KMS-11 (cell line): ENCODE data around the gene ZYG11B.

Experiments used
- H2AFZ ChIP-seq: fragments of 200-600 bp; sonication (generic); 2 replicates; pipeline ENCODE4 v1.6.1; 2016; ENCODE audit warnings: antibody characterized with exemption, mixed run types, low read depth
- H3K27ac ChIP-seq: fragments of 200-600 bp; sonication (generic); 2 replicates; pipeline ENCODE4 v1.6.1; 2016; ENCODE audit warnings: mild to moderate bottlenecking, mixed run types
- H3K27me3 ChIP-seq: fragments of 200-600 bp; sonication (generic); 2 replicates; pipeline ENCODE4 v1.6.1; 2017; ENCODE audit warnings: mild to moderate bottlenecking, low read depth, mixed run types, moderate library complexity; ENCODE audit not compliant: insufficient read depth
- H3K36me3 ChIP-seq: fragments of 200-600 bp; sonication (generic); 2 replicates; pipeline ENCODE4 v1.6.1; 2017; ENCODE audit warnings: mild to moderate bottlenecking, mixed run types; ENCODE audit not compliant: insufficient read depth
- H3K4me1 ChIP-seq: fragments of 200-600 bp; sonication (generic); 2 replicates; pipeline ENCODE4 v1.6.1; 2016; ENCODE audit warnings: mild to moderate bottlenecking, low read depth, mixed run types; ENCODE audit not compliant: poor library complexity, severe bottlenecking
- H3K4me2 ChIP-seq: fragments of 200-600 bp; sonication (generic); 2 replicates; pipeline ENCODE4 v1.7.0; 2016; ENCODE audit warnings: mild to moderate bottlenecking, mixed run types
- H3K4me3 ChIP-seq: fragments of 200-600 bp; sonication (generic); IDR thresholded peaks from 2 replicates; pipeline ENCODE4 v1.6.1; 2017; ENCODE audit warnings: low read depth, low read length, mixed read lengths; ENCODE audit not compliant: insufficient read depth
- H3K79me2 ChIP-seq: fragments of 200-600 bp; sonication (generic); 2 replicates; pipeline ENCODE4 v1.6.1; 2016; ENCODE audit warnings: low read depth, mixed run types; ENCODE audit not compliant: insufficient read depth
- H3K9ac ChIP-seq: fragments of 200-600 bp; sonication (generic); 2 replicates; pipeline ENCODE4 v1.6.1; 2016; ENCODE audit warnings: mild to moderate bottlenecking, mixed run types
- H4K20me1 ChIP-seq: fragments of 200-600 bp; sonication (generic); 2 replicates; pipeline ENCODE4 v1.6.1; 2016; ENCODE audit warnings: mild to moderate bottlenecking, mixed run types; ENCODE audit not compliant: insufficient read depth
- TF ChIP-seq, protein P1 (sequence below): fragments of 200-600 bp; sonication (generic); conservative IDR thresholded peaks from 2 replicates; pipeline ENCODE4 v1.6.1; 2017; ENCODE audit warnings: low read depth, mild to moderate bottlenecking, antibody characterized with exemption, low read length, moderate library complexity, mixed read lengths

Gene ZYG11B

DNA sequence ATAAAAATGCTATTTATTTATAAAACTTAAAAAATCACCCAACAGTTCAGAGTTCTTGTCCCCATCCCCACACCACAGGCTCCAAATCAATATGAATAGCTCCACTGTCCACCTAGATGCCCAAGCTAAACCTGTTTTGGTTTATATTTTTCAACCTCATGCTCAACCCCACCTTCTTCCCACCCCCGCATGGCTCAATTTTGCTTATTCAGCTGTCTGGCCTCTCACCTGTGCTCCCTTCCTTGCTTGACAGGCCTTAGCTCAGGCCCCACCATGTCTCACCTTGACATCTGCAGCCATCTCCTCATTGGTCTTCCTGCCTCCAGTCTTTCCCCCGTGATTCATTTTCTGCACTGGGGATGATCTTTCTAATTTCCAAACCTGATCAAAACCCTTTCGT, 45.9 kb upstream of the ZYG11B start:
- Histone ChIP-seq H3K4me1 (no peaks in the 10 kb centered on the region), H3K4me3 (no peak overlapping the region), H3K36me3 (no peaks in the 10 kb centered on the region), H3K4me2 (no peak overlapping the region), H2AFZ (no peak overlapping the region), H3K27ac (no peak overlapping the region), H3K79me2 (no peaks in the 10 kb centered on the region), H3K27me3 (no peaks in the 10 kb centered on the region), H4K20me1 (no peaks in the 10 kb centered on the region), H3K9ac (no peak overlapping the region)
- TF ChIP-seq, protein P1, sequence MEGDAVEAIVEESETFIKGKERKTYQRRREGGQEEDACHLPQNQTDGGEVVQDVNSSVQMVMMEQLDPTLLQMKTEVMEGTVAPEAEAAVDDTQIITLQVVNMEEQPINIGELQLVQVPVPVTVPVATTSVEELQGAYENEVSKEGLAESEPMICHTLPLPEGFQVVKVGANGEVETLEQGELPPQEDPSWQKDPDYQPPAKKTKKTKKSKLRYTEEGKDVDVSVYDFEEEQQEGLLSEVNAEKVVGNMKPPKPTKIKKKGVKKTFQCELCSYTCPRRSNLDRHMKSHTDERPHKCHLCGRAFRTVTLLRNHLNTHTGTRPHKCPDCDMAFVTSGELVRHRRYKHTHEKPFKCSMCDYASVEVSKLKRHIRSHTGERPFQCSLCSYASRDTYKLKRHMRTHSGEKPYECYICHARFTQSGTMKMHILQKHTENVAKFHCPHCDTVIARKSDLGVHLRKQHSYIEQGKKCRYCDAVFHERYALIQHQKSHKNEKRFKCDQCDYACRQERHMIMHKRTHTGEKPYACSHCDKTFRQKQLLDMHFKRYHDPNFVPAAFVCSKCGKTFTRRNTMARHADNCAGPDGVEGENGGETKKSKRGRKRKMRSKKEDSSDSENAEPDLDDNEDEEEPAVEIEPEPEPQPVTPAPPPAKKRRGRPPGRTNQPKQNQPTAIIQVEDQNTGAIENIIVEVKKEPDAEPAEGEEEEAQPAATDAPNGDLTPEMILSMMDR: no peak

DNA sequence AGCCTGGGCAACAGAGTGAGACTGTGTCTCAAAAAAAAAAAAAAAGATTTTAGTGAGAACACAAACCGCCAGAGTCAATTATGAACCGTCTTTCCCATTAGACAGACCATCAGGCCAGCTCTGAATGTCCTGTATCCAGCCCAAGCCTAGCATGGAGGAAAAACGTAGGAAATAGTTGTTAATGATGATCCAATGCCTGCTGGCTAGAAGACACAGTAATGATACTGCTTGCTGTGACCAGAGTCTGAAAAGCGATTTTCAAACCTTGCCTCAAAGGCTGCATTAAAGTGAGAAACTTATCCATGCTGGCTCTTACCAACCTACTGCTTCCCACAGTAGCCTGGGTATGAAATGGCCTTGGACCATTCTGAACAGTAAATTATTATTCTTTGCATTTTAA, 45.1 kb upstream of the ZYG11B start:
- Histone ChIP-seq H2AFZ (no peak overlapping the region), H3K9ac (no peak overlapping the region), H3K4me2 (no peak overlapping the region), H3K27ac (no peak overlapping the region), H3K79me2 (no peaks in the 10 kb centered on the region), H3K4me3 (no peak overlapping the region), H3K4me1 (peaks cover 3% of the 10 kb centered on the region), H3K27me3 (no peaks in the 10 kb centered on the region), H3K36me3 (no peaks in the 10 kb centered on the region), H4K20me1 (no peaks in the 10 kb centered on the region)
- TF ChIP-seq, protein P1: no peak

DNA sequence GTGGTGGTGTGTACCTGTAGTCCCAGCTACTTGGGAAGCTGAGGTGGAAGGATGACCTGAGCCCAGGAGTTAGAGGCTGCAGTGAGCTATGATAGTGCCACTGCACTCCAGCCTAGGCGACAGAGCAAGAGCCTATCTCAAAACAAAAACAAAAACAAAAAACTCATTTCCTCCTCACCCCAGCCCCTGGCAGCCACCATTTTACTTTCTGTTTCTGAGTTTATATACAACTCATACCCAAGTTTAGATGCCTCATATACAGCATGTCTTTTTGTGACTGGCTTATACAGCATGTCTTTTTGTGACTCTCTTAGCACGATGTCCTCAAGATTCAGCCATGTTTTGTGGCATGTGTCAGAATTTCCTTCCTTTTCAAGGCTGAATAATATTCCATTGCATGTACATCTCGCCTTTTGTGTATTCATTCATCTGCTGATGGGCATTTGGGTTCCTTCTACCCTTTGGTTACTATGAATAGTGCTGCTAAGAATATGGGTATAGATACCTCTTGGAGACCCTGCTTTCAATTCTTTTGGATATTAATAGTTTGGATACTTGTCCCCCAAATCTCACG, 42.8 kb upstream of the ZYG11B start:
- Histone ChIP-seq H2AFZ (no peak overlapping the region), H3K9ac (no peak overlapping the region), H3K27me3 (no peaks in the 10 kb centered on the region), H3K79me2 (peaks cover 4% of the 10 kb centered on the region; the same call in 1 of the 2 replicates), H3K4me3 (no peak overlapping the region), H3K4me1 (peaks cover 9% of the 10 kb centered on the region), H3K4me2 (no peak overlapping the region), H3K27ac (no peak overlapping the region), H4K20me1 (no peaks in the 10 kb centered on the region; the same call in 1 of the 2 replicates), H3K36me3 (peaks cover 14% of the 10 kb centered on the region; the same call in 1 of the 2 replicates)
- TF ChIP-seq, protein P1: no peak

DNA sequence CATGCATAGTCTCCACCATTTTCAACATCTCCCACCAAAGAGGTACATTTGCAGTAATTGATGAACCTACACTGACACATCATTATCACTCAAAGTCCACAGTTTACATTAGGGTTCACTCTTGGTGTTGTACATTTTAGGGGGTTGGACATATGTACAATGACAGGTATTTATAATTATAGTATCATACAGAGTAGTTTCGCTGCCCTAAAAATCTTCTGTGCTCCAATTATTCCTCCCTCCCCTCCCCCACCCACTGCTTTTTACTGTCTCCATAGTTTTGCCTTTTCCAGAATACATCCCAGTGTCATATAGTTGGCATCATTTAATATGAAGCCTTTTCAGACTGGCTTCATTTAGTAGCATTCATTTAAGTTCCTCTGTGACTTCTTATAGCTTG, 41.7 kb upstream of the ZYG11B start:
- no peaks in the 10 kb centered on the region for H3K27me3 ChIP-seq
- H3K9ac ChIP-seq: no peak overlapping the region
- H3K4me1 ChIP-seq: peaks cover 9% of the 10 kb centered on the region
- H3K79me2 ChIP-seq: peaks cover 10% of the 10 kb centered on the region; the same call in 1 of the 2 replicates
- H3K36me3 ChIP-seq: peaks cover 14% of the 10 kb centered on the region; the same call in 1 of the 2 replicates
- no peak overlapping the region for H3K27ac ChIP-seq
- no peak overlapping the region for H3K4me2 ChIP-seq
- TF ChIP-seq, protein P1: no peak
- no peak overlapping the region for H3K4me3 ChIP-seq
- H4K20me1 ChIP-seq: no peaks in the 10 kb centered on the region; the same call in 1 of the 2 replicates
- no peak overlapping the region for H2AFZ ChIP-seq
